H1 (cell line): Measurements from ENCODE around the gene HMGCLL1. TPM values are rescaled to one million over a fixed set of nuclear protein-coding genes. Genes with fewer than 3 reads are reported as not detected.

Experiments
- CTCF ChIA-PET: fragments of 300-600 bp; sonication (Branson Sonifier 250); formaldehyde crosslinking; loops from one replicate; lab custom pipeline; 2021; ENCODE audit not compliant: partially characterized antibody; lab: Charles Lee
- POLR2A ChIA-PET: fragments of 300-600 bp; sonication (Branson Sonifier 250); formaldehyde crosslinking; loops from one replicate; lab custom pipeline; 2021; ENCODE audit warnings: inconsistent platforms; ENCODE audit not compliant: partially characterized antibody; lab: Charles Lee
- DNase-seq, 2 experiments: peaks; one replicate each; pipeline versions ENCODE4 v3.0.0 to v3.0.0-alpha.2; 2010 to 2022; ENCODE audit warnings: low spot score in 2 of 2, low read depth in 1 of 2, mixed read lengths in 1 of 2
- FAIRE-seq: peaks from 2 replicates; lab custom pipeline; 2011; peaks lifted over from hg19 to GRCh38; lab: Jason Lieb, UNC
- H2AFZ ChIP-seq: 2 replicates; pipeline ENCODE4 v1.8.1; 2012; ENCODE audit warnings: low read length, inconsistent platforms
- H2AK5ac ChIP-seq: 2 replicates; pipeline ENCODE4 v1.6.1; 2013; ENCODE audit warnings: low read depth, low read length
- H2BK120ac ChIP-seq: replicated peaks from 2 replicates; pipeline ENCODE3; 2013; ENCODE audit warnings: low read depth, low read length, inconsistent platforms
- H2BK12ac ChIP-seq: 2 replicates; pipeline ENCODE4 v1.6.1; 2013; ENCODE audit warnings: low read depth, low read length
- H2BK15ac ChIP-seq: 2 replicates; pipeline ENCODE4 v1.6.1; 2013; ENCODE audit warnings: low read length
- H2BK20ac ChIP-seq: 2 replicates; pipeline ENCODE4 v1.6.1; 2013; ENCODE audit warnings: low read length
- H2BK5ac ChIP-seq: 2 replicates; pipeline ENCODE4 v1.6.1; 2013; ENCODE audit warnings: low read depth, low read length
- H3K14ac ChIP-seq: 2 replicates; pipeline ENCODE4 v1.6.1; 2013; ENCODE audit warnings: inconsistent platforms; ENCODE audit not compliant: insufficient read length
- H3K18ac ChIP-seq: 2 replicates; pipeline ENCODE4 v1.6.1; 2013; ENCODE audit warnings: low read length; ENCODE audit errors: extremely low read depth
- H3K23ac ChIP-seq: 2 replicates; pipeline ENCODE4 v1.6.1; 2013; ENCODE audit warnings: inconsistent platforms; ENCODE audit not compliant: insufficient read length
- H3K23me2 ChIP-seq: 2 replicates; pipeline ENCODE4 v1.6.1; 2013; ENCODE audit warnings: low read depth, low read length
- H3K27ac ChIP-seq: 2 replicates; pipeline ENCODE4 v1.6.1; 2011; ENCODE audit warnings: low read depth, low read length, inconsistent platforms
- H3K27me3 ChIP-seq, 4 experiments: replicated peaks in 1 of 4; 1 replicate in 1 of 4; 2 replicates in 3 of 4; pipeline versions ENCODE4 v1.6.1 to v1.8.1; 2011 to 2013; ENCODE audit warnings: low read length in 3 of 4, mild to moderate bottlenecking in 3 of 4, inconsistent platforms in 2 of 4, mixed read lengths in 2 of 4, moderate library complexity in 1 of 4; ENCODE audit not compliant: control insufficient read depth in 3 of 4, insufficient read depth in 3 of 4; ENCODE audit errors: extremely low read depth in 1 of 4
- H3K36me3 ChIP-seq, 4 experiments: 2 replicates each; pipeline versions ENCODE4 v1.6.1 to v1.8.1; 2011 to 2013; ENCODE audit warnings: mild to moderate bottlenecking in 4 of 4, low read length in 3 of 4, moderate library complexity in 2 of 4, control low read depth in 1 of 4, inconsistent platforms in 1 of 4; ENCODE audit not compliant: insufficient read depth in 4 of 4, control insufficient read depth in 2 of 4
- H3K4ac ChIP-seq: replicated peaks from 2 replicates; pipeline ENCODE3; 2013; ENCODE audit warnings: low read length, low read depth, mixed read lengths, inconsistent platforms; ENCODE audit not compliant: insufficient read length
- H3K4me1 ChIP-seq, 4 experiments: replicated peaks in 1 of 4; 1 replicate in 1 of 4; 2 replicates in 3 of 4; pipeline versions ENCODE4 v1.6.1 to v1.8.1; 2011 to 2013; ENCODE audit warnings: low read length in 3 of 4, inconsistent platforms in 2 of 4, mixed read lengths in 1 of 4; ENCODE audit not compliant: insufficient read depth in 4 of 4, control insufficient read depth in 3 of 4
- H3K4me2 ChIP-seq, 2 experiments: 2 replicates each; pipeline versions ENCODE4 v1.6.1 to v1.8.1; 2011 to 2013; ENCODE audit warnings: low read depth in 2 of 2, low read length in 2 of 2, control low read depth in 1 of 2, inconsistent platforms in 1 of 2, mild to moderate bottlenecking in 1 of 2; ENCODE audit not compliant: insufficient read depth in 1 of 2
- H3K4me3 ChIP-seq, 4 experiments: fragments of 200-600, 300-600 bp in 1 of 4; sonication (generic), shearing (Covaris generic), sonication (Bioruptor Twin) in 1 of 4; 2 replicates each; pipeline versions ENCODE4 v1.5.1 to v1.8.1; 2011 to 2016; ENCODE audit warnings: low read length in 4 of 4, low read depth in 3 of 4, control low read depth in 2 of 4, inconsistent platforms in 2 of 4, mild to moderate bottlenecking in 2 of 4, mixed read lengths in 1 of 4, moderate library complexity in 1 of 4; ENCODE audit not compliant: insufficient read depth in 2 of 4; ENCODE audit errors: extremely low read depth in 1 of 4
- H3K56ac ChIP-seq: replicated peaks from 2 replicates; pipeline ENCODE3; 2013; ENCODE audit warnings: low read depth, mild to moderate bottlenecking, mixed read lengths, low read length, inconsistent platforms; ENCODE audit not compliant: insufficient read length
- H3K79me1 ChIP-seq: 2 replicates; pipeline ENCODE4 v1.6.1; 2013; ENCODE audit warnings: low read depth, low read length, control low read depth
- H3K79me2 ChIP-seq, 2 experiments: 2 replicates each; pipeline versions ENCODE4 v1.6.1 to v1.8.1; 2012 to 2013; ENCODE audit warnings: low read length in 2 of 2, mild to moderate bottlenecking in 2 of 2, inconsistent platforms in 1 of 2; ENCODE audit not compliant: insufficient read depth in 2 of 2, control insufficient read depth in 1 of 2
- H3K9ac ChIP-seq, 4 experiments: replicated peaks in 1 of 4; 1 replicate in 1 of 4; 2 replicates in 3 of 4; pipeline versions ENCODE4 v1.6.1 to v1.8.1; 2011 to 2013; ENCODE audit warnings: low read depth in 3 of 4, low read length in 3 of 4, control low read depth in 2 of 4, mild to moderate bottlenecking in 2 of 4, moderate library complexity in 2 of 4, inconsistent platforms in 1 of 4; ENCODE audit errors: extremely low read depth in 1 of 4
- H3K9me3 ChIP-seq, 2 experiments: 2 replicates each; pipeline versions ENCODE4 v1.6.1 to v1.8.1; 2012 to 2013; ENCODE audit warnings: mild to moderate bottlenecking in 2 of 2, moderate library complexity in 2 of 2, control low read depth in 1 of 2, inconsistent platforms in 1 of 2, low read depth in 1 of 2, low read length in 1 of 2, mixed read lengths in 1 of 2; ENCODE audit not compliant: insufficient read depth in 2 of 2
- H4K20me1 ChIP-seq, 2 experiments: replicated peaks in 1 of 2; 2 replicates each; pipeline versions ENCODE3 to v1.8.1; 2011 to 2013; ENCODE audit warnings: inconsistent platforms in 2 of 2, low read length in 2 of 2, mild to moderate bottlenecking in 1 of 2; ENCODE audit not compliant: insufficient read depth in 2 of 2, control insufficient read depth in 1 of 2
- H4K5ac ChIP-seq: 2 replicates; pipeline ENCODE4 v1.6.1; 2013; ENCODE audit warnings: low read length, low read depth, mixed read lengths, inconsistent platforms; ENCODE audit not compliant: insufficient read length
- H4K8ac ChIP-seq: 2 replicates; pipeline ENCODE4 v1.8.0; 2013; ENCODE audit warnings: mild to moderate bottlenecking, moderate library complexity, low read length, inconsistent platforms; ENCODE audit not compliant: insufficient read depth; ENCODE audit errors: extremely low read depth
- H4K91ac ChIP-seq: replicated peaks from 2 replicates; pipeline ENCODE3; 2013; ENCODE audit warnings: low read length, mixed read lengths, inconsistent platforms; ENCODE audit not compliant: insufficient read length
- BRCA1 ChIP-seq: IDR thresholded peaks from 2 replicates; pipeline ENCODE4 v1.6.1; 2012; ENCODE audit warnings: low read depth, low read length, improper control_type of control experiment
- JUN ChIP-seq: IDR thresholded peaks from 2 replicates; pipeline ENCODE4 v1.6.1; 2011; ENCODE audit warnings: low read depth, mild to moderate bottlenecking, improper control_type of control experiment, low read length
- SAP30 ChIP-seq: fragments of 300-600 bp; sonication (generic); IDR thresholded peaks from 2 replicates; pipeline ENCODE4 v1.7.1; 2012; ENCODE audit warnings: low read length, moderate library complexity, mild to moderate bottlenecking, inconsistent platforms; ENCODE audit not compliant: insufficient read depth, insufficient replicate concordance
- SIN3A ChIP-seq, 2 experiments: IDR thresholded peaks in 1 of 2; conservative IDR thresholded peaks in 1 of 2; 2 replicates each; pipeline ENCODE4 v1.6.1; 2011 to 2012; ENCODE audit warnings: low read length in 2 of 2, improper control_type of control experiment in 1 of 2, low read depth in 1 of 2, mild to moderate bottlenecking in 1 of 2
- SUZ12 ChIP-seq: fragments of 200-600 bp; sonication (generic); IDR thresholded peaks from 2 replicates; pipeline ENCODE4 v1.6.1; 2012; ENCODE audit warnings: mild to moderate bottlenecking, inconsistent platforms, low read length, moderate library complexity, mixed read lengths
- TAF1 ChIP-seq: IDR thresholded peaks from 2 replicates; pipeline ENCODE4 v1.6.1; 2011; ENCODE audit warnings: mild to moderate bottlenecking, low read depth, low read length
- YY1 ChIP-seq: IDR thresholded peaks from 2 replicates; pipeline ENCODE4 v1.6.1; 2011; ENCODE audit warnings: low read depth, mild to moderate bottlenecking, low read length
- WGBS, 2 experiments: shearing (Covaris generic) in 1 of 2; methylation state at CpG; one replicate each; pipeline versions ENCODE4 v1.1.6 to v1.1.7; 2013 to 2015; ENCODE audit warnings: low lambda C conversion rate in 2 of 2, mixed read lengths in 2 of 2, inconsistent platforms in 1 of 2, low coverage in 1 of 2, missing lambda C conversion rate in 1 of 2; ENCODE audit not compliant: insufficient replicate concordance in 2 of 2, insufficient coverage in 1 of 2, insufficient read length in 1 of 2; ENCODE audit errors: extremely low coverage in 1 of 2, missing lambda C conversion rate in 1 of 2; 5-methylcytosine and 5-hydroxymethylcytosine counted together
- polyA plus RNA-seq, 7 experiments: library from polyadenylated mRNA; depleted of rRNA in 3 of 7; stranded (reverse) in 5 of 7; unstranded in 2 of 7; fragments of >200 nt in 5 of 7; fragments of 200-250 nt in 2 of 7; gene quantifications; 1 replicate in 5 of 7; 2 replicates in 1 of 7; 4 replicates in 1 of 7; pipeline versions ENCODE4 v1.2.1 to v1.2.3, GENCODE V29; 2011 to 2013; ENCODE audit warnings: missing spikeins in 2 of 7, mixed read lengths in 2 of 7
- total RNA-seq: library from RNA; stranded (reverse); fragmentation: NEBNext Ultra II Directional; extraction: Animal tissue kit (Norgen Biotek cat#: 25700); gene quantifications from 2 replicates; pipeline ENCODE4 v1.2.1, GENCODE V29; 2021

The HMGCLL1 gene
- total and polyA plus RNA-seq, 2 of the 8 experiments (the other 6 are each of a cell fraction or from before 2014, with no cell fraction given), result 0.06 to 0.41 TPM

GRCh38 chr6:55568808-55569439, 10.1 kb downstream of the HMGCLL1 start:
- H2BK20ac ChIP-seq, result no peak overlapping the region
- no peak overlapping the region for H3K9ac ChIP-seq
- DNase-seq, result no peak
- H2BK15ac ChIP-seq, result no peak overlapping the region
- H3K4me2 ChIP-seq, result no peak overlapping the region
- CTCF ChIA-PET, result interaction anchor here (0.6 to 2.1 kb wide), 4 partner anchors 9 to 316 kb away, joined by 4 to 7 read pairs (median 6); no protein-coding TSS in a partner anchor
- H3K23ac ChIP-seq, result no peak overlapping the region
- H2BK120ac ChIP-seq, result no peak overlapping the region
- TF ChIP-seq JUN, result no peak
- TF ChIP-seq BRCA1, result no peak
- TF ChIP-seq TAF1, result no peak
- TF ChIP-seq YY1, result no peak
- TF ChIP-seq SAP30, result no peak
- TF ChIP-seq SIN3A (conservative IDR thresholded peaks at IDR 0.05 in 1 of 2, IDR thresholded peaks at IDR 0.05 in 1 of 2; ENCODE audit: low read depth in 1 of 2, low read length in 2 of 2), result no peak
- no peak for TF ChIP-seq SUZ12
- 0 out of 2 replicates have a peak overlapping the region, but pooled peaks have one; percentile 8 for H2AFZ ChIP-seq
- no peaks in the 10 kb centered on the region; a peak in 2 of 4 replicates for H3K9me3 ChIP-seq
- no peak overlapping the region for H4K5ac ChIP-seq
- H2BK5ac ChIP-seq, result no peak overlapping the region
- FAIRE-seq, result no peak
- H3K79me1 ChIP-seq, result no peaks in the 10 kb centered on the region
- H3K4me3 ChIP-seq, result no peak overlapping the region
- no peak overlapping the region for H4K8ac ChIP-seq
- peaks cover 0 to 4% (median 0%) of the 10 kb centered on the region in 4 experiments; a peak in 1 of 7 replicates for H3K4me1 ChIP-seq
- no peak overlapping the region for H2BK12ac ChIP-seq
- H3K14ac ChIP-seq, result no peak overlapping the region
- H3K27me3 ChIP-seq, result no peaks in the 10 kb centered on the region
- POLR2A ChIA-PET, result no interaction called here
- no peak overlapping the region for H3K18ac ChIP-seq
- no peak overlapping the region for H3K56ac ChIP-seq
- H3K79me2 ChIP-seq, result no peaks in the 10 kb centered on the region
- H3K4ac ChIP-seq, result no peak overlapping the region
- no peak overlapping the region for H3K27ac ChIP-seq
- WGBS, 2 experiments, result 75% methylated on average over 1 of the region's 1 CpG; no CpG with 5 or more reads in 1 of the 2 experiments
- no peaks in the 10 kb centered on the region for H3K23me2 ChIP-seq
- no peak overlapping the region for H4K91ac ChIP-seq
- H4K20me1 ChIP-seq, result no peaks in the 10 kb centered on the region
- H3K36me3 ChIP-seq, result no peaks in the 10 kb centered on the region
- no peak overlapping the region for H2AK5ac ChIP-seq
